K562 (cell line): ENCODE measurements around the gene LMNB1. TPM values are rescaled to one million over a fixed set of nuclear protein-coding genes. Genes with fewer than 3 reads are reported as not detected.

ENCODE experiments used
- ATAC-seq: fragments of 200-7000 bp; cut with Tn5 transposase; 3 replicates; pipeline ENCODE4 v1.9.1; 2020; ENCODE audit warnings: moderate library complexity
- BruUV-seq: library from RNA; stranded (reverse); fragments of 400-500 nt; replicated peaks from 2 replicates; lab custom pipeline; 2021; lab: Mats Ljungman, UMichigan
- CTCF ChIA-PET: fragments of 300-600 bp; formaldehyde crosslinking; extraction: SDS; loops from one replicate; lab custom pipeline; 2021; ENCODE audit warnings: low intra/inter-chr PET ratio; lab: Yijun Ruan, JAX
- POLR2A ChIA-PET: fragments of 300-600, 350-650 bp; sonication (Branson Sonifier 250); formaldehyde crosslinking; extraction: SDS; loops from one replicate; lab custom pipeline; 2021; ENCODE audit warnings: antibody characterized with exemption, inconsistent platforms; lab: Yijun Ruan, JAX
- DNase-seq, 4 experiments: peaks; one replicate each; pipeline versions ENCODE4 v3.0.0 to v3.0.0-alpha.2; 2011 to 2018; ENCODE audit warnings: low spot score in 3 of 4, mixed read lengths in 3 of 4; ENCODE audit errors: extremely low read depth in 1 of 4
- FAIRE-seq: peaks from 2 replicates; lab custom pipeline; 2011; peaks lifted over from hg19 to GRCh38; lab: Jason Lieb, UNC
- H2AFZ ChIP-seq: 2 replicates; pipeline ENCODE4 v1.6.0; 2011; ENCODE audit warnings: low read depth, low read length, control low read depth, inconsistent platforms
- H3K27ac ChIP-seq: fragments of 200-600 bp; 3 replicates; pipeline ENCODE4 v1.8.0; 2011; ENCODE audit warnings: low read depth, mild to moderate bottlenecking, control low read depth, inconsistent platforms, low read length, moderate library complexity, mixed read lengths; ENCODE audit errors: extremely low read depth
- H3K27me3 ChIP-seq, 2 experiments: fragments of 300-600 bp in 1 of 2; 2 replicates in 1 of 2; 3 replicates in 1 of 2; pipeline versions ENCODE4 v1.6.0 to v1.8.0; 2011; ENCODE audit warnings: inconsistent platforms in 2 of 2, low read length in 2 of 2, mild to moderate bottlenecking in 1 of 2, mixed read lengths in 1 of 2, moderate library complexity in 1 of 2; ENCODE audit not compliant: control insufficient read depth in 2 of 2, insufficient read depth in 2 of 2
- H3K36me3 ChIP-seq: fragments of 300-600 bp; 3 replicates; pipeline ENCODE4 v1.8.0; 2011; ENCODE audit warnings: mild to moderate bottlenecking, low read length, inconsistent platforms; ENCODE audit not compliant: control insufficient read depth, insufficient read depth
- H3K4me1 ChIP-seq, 2 experiments: fragments of 200-600 bp in 1 of 2; replicated peaks in 1 of 2; 2 replicates in 1 of 2; 3 replicates in 1 of 2; pipeline versions ENCODE4 v1.5.1 to v1.8.0; 2011; ENCODE audit warnings: inconsistent platforms in 2 of 2, low read length in 2 of 2, mild to moderate bottlenecking in 1 of 2, mixed read lengths in 1 of 2, moderate library complexity in 1 of 2; ENCODE audit not compliant: control insufficient read depth in 2 of 2, insufficient read depth in 2 of 2
- H3K4me2 ChIP-seq: 2 replicates; pipeline ENCODE4 v1.6.1; 2011; ENCODE audit warnings: low read length, control low read depth, inconsistent platforms, mixed read lengths; ENCODE audit not compliant: insufficient read depth
- H3K4me3 ChIP-seq: fragments of 200-600 bp; sonication (generic), shearing (Covaris generic); 2 replicates; pipeline ENCODE4 v1.5.1; 2016; ENCODE audit warnings: control low read depth, inconsistent platforms
- H3K79me2 ChIP-seq: fragments of 200-600 bp; 3 replicates; pipeline ENCODE4 v1.8.0; 2011; ENCODE audit warnings: low read length, inconsistent platforms; ENCODE audit not compliant: control insufficient read depth, insufficient read depth
- H3K9ac ChIP-seq, 2 experiments: 2 replicates each; pipeline versions ENCODE4 v1.6.0 to v1.6.1; 2011; ENCODE audit warnings: low read depth in 2 of 2, low read length in 2 of 2, control low read depth in 1 of 2, inconsistent platforms in 1 of 2, mild to moderate bottlenecking in 1 of 2, mixed read lengths in 1 of 2; ENCODE audit not compliant: insufficient read depth in 1 of 2
- H3K9me1 ChIP-seq: one replicate; pipeline ENCODE4 v1.6.0; 2011; ENCODE audit warnings: inconsistent platforms, mild to moderate bottlenecking, low read length, moderate library complexity; ENCODE audit not compliant: control insufficient read depth, insufficient read depth
- H3K9me3 ChIP-seq: replicated peaks from 2 replicates; pipeline ENCODE4 v1.5.1; 2011; ENCODE audit warnings: low read depth, low read length, inconsistent platforms; ENCODE audit not compliant: control insufficient read depth, insufficient read depth
- H4K20me1 ChIP-seq: replicated peaks from 2 replicates; pipeline ENCODE4 v1.6.1; 2011; ENCODE audit warnings: low read length, inconsistent platforms, mixed read lengths; ENCODE audit not compliant: control insufficient read depth, insufficient read depth
- CREB1 ChIP-seq, 2 experiments: sonication (generic) in 1 of 2; formaldehyde crosslinking in 1 of 2; IDR thresholded peaks; 2 replicates each; pipeline versions ENCODE4 v1.6.1 to v1.8.0; 2012 to 2022; ENCODE audit warnings: inconsistent platforms in 1 of 2, mild to moderate bottlenecking in 1 of 2, missing genetic modification reagents in 1 of 2, moderate library complexity in 1 of 2
- GABPA ChIP-seq: fragments of 200-800 bp; sonication (Bioruptor generic); conservative IDR thresholded peaks from 2 replicates; pipeline ENCODE4 v1.6.1; 2016; ENCODE audit warnings: low read depth, missing genetic modification characterization, missing compliant biosample characterization
- ILK ChIP-seq: fragments of 450-650 bp; IDR thresholded peaks from 2 replicates; pipeline ENCODE4 v1.6.1; 2016; ENCODE audit warnings: missing genetic modification characterization, low read depth, mild to moderate bottlenecking, missing compliant biosample characterization, moderate library complexity, borderline replicate concordance
- KAT7 ChIP-seq: sonication (generic); formaldehyde crosslinking; IDR thresholded peaks from 2 replicates; pipeline ENCODE4 v1.8.0; 2022; ENCODE audit warnings: missing genetic modification reagents, mild to moderate bottlenecking, borderline replicate concordance
- MAFG ChIP-seq: fragments of 450-650 bp; conservative IDR thresholded peaks from 2 replicates; pipeline ENCODE4 v1.6.1; 2016; ENCODE audit warnings: missing genetic modification characterization, missing compliant biosample characterization
- MTA1 ChIP-seq: fragments of 450-650 bp; IDR thresholded peaks from 2 replicates; pipeline ENCODE4 v1.6.1; 2017; ENCODE audit warnings: borderline replicate concordance
- NFE2 ChIP-seq: IDR thresholded peaks from 2 replicates; pipeline ENCODE4 v1.6.1; 2014; ENCODE audit warnings: antibody characterized with exemption, low read depth
- RBM25 ChIP-seq: fragments of 200-400 bp; formaldehyde crosslinking; IDR thresholded peaks from 2 replicates; pipeline ENCODE4 v1.6.1; 2018; ENCODE audit warnings: low read length, low read depth, moderate library complexity; ENCODE audit not compliant: severe bottlenecking
- SMC3 ChIP-seq: conservative IDR thresholded peaks from 2 replicates; pipeline ENCODE4 v1.6.1; 2011; ENCODE audit warnings: low read depth, low read length, improper control_type of control experiment; ENCODE audit not compliant: insufficient read depth
- STAT5A ChIP-seq: IDR thresholded peaks from 2 replicates; pipeline ENCODE4 v1.6.1; 2012; ENCODE audit warnings: low read length, inconsistent platforms, borderline replicate concordance
- TSC22D4 ChIP-seq: fragments of 450-650 bp; IDR thresholded peaks from 2 replicates; pipeline ENCODE4 v1.6.1; 2016; ENCODE audit warnings: missing genetic modification characterization, missing biosample characterization, control low read depth
- ZFP36 ChIP-seq: fragments of 150-350 bp; IDR thresholded peaks from 2 replicates; pipeline ENCODE4 v1.6.1; 2018; ENCODE audit warnings: low read length, low read depth; ENCODE audit not compliant: partially characterized antibody
- ZFP91 ChIP-seq: sonication (generic); formaldehyde crosslinking; IDR thresholded peaks from 2 replicates; pipeline ENCODE4 v1.8.0; 2022; ENCODE audit warnings: mild to moderate bottlenecking, missing genetic modification reagents
- ZNF311 ChIP-seq: fragments of 250-450 bp; sonication (Bioruptor Pico); IDR thresholded peaks from 2 replicates; pipeline ENCODE4 v1.4.0; 2020; ENCODE audit warnings: mild to moderate bottlenecking, moderate library complexity
- ZNF511 ChIP-seq: sonication (generic); formaldehyde crosslinking; IDR thresholded peaks from 2 replicates; pipeline ENCODE4 v1.8.0; 2022; ENCODE audit warnings: mild to moderate bottlenecking, missing genetic modification reagents
- WGBS: fragments of 100-300 bp; shearing (Covaris generic); methylation state at CpG from one replicate; pipeline ENCODE4 v1.1.6; 2016; ENCODE audit warnings: low coverage, mixed read lengths; ENCODE audit not compliant: insufficient coverage; ENCODE audit errors: missing lambda C conversion rate; 5-methylcytosine and 5-hydroxymethylcytosine counted together
- in situ Hi-C: fragments of 300-500 bp; cut with MboI; formaldehyde crosslinking; loops from 4 replicates; pipeline ENCODE4 v1.15.0; 2018; ENCODE audit warnings: inconsistent platforms, mixed read lengths
- intact Hi-C: fragments of 100-400 bp; cut with micrococcal nuclease; formaldehyde crosslinking; loops from 2 replicates; pipeline ENCODE4 v1.14.2; 2022
- polyA plus RNA-seq, 8 experiments: library from polyadenylated mRNA; depleted of rRNA in 4 of 8; stranded (reverse) in 5 of 8; unstranded in 3 of 8; fragments of >200 nt; fragmentation: Nextera tagmentation in 2 of 8; fragmentation: Illumina TruSeq in 1 of 8; extraction: Ambion mirVana in 2 of 8; extraction: Trizol in 1 of 8; gene quantifications; 2 replicates each; pipeline versions ENCODE4 v1.2.1 to v1.2.3, GENCODE V29; 2011 to 2014; ENCODE audit warnings: inconsistent platforms in 1 of 8, missing spikeins in 1 of 8
- total RNA-seq, 7 experiments: library from RNA; depleted of rRNA in 6 of 7; stranded (reverse); fragments of >200 nt in 6 of 7; fragmentation: Illumina TruSeq in 2 of 7; extraction: Trizol in 2 of 7; gene quantifications; 2 replicates each; pipeline versions ENCODE4 v1.2.1 to v1.2.3, GENCODE V29; 2011 to 2021; ENCODE audit warnings: low replicate concordance in 1 of 7

Gene LMNB1
- total and polyA plus RNA-seq, 9 of the 15 experiments (the other 6 are each of a cell fraction or from before 2014, with no cell fraction given): 2.8 to 190 (median 131) TPM

GRCh38 chr5:126830061-126830460 is 53.1 kb downstream of the LMNB1 start:
- Histone ChIP-seq H4K20me1 (no peaks in the 10 kb centered on the region), H3K27me3 (no peaks in the 10 kb centered on the region), H3K4me3 (no peak overlapping the region), H3K9me3 (no peaks in the 10 kb centered on the region), H3K79me2 (no peaks in the 10 kb centered on the region), H3K9me1 (no peaks in the 10 kb centered on the region), H3K27ac (no peak overlapping the region), H3K4me2 (no peak overlapping the region), H3K36me3 (peaks cover 99% of the 10 kb centered on the region), H3K9ac (no peak overlapping the region), H3K4me1 (no peaks in the 10 kb centered on the region), H2AFZ (no peak overlapping the region)
- POLR2A ChIA-PET: interaction anchor here (1.0 kb wide), 1 partner anchor 198 kb away, joined by 5 read pairs; no protein-coding TSS in a partner anchor
- intact Hi-C loops: no loop called here
- in situ Hi-C loops: no loop called here
- CTCF ChIA-PET: no interaction called here
- no peak for DNase-seq
- 97% methylated on average over 5 of the region's 5 CpGs for WGBS
- TF ChIP-seq CREB1 (IDR thresholded peaks at IDR 0.05) (no peak), CREB1 (CRISPR knock-in tag; IDR thresholded peaks at IDR 0.05) (no peak), TSC22D4 (no peak), RBM25 (no peak)
- no TSS peak for BruUV-seq
- ATAC-seq: no peak
- FAIRE-seq: peak; percentile 42

- no peaks in the 10 kb centered on the region for H3K79me2 ChIP-seq
- TF ChIP-seq SMC3 (no peak), ZFP36 (no peak), MAFG (tag) (peak; percentile 97), ILK (tag) (no peak), NFE2 (no peak), GABPA (tag) (no peak), ZNF311 (no peak), ZFP91 (no peak), KAT7 (no peak), ZNF511 (CRISPR knock-in tag) (no peak), MTA1 (no peak), STAT5A (no peak)
Observed at GRCh38 chr5:126831156-126831555, 54.2 kb downstream of the LMNB1 start.

More at GRCh38 chr5:126831156-126831555, 54.2 kb downstream of the LMNB1 start:
- H2AFZ ChIP-seq: no peak overlapping the region
- peaks cover 99% of the 10 kb centered on the region for H3K36me3 ChIP-seq
- no peak overlapping the region for H3K27ac ChIP-seq
- ATAC-seq: no peak
- no peak overlapping the region for H3K4me2 ChIP-seq
- ChIA-PET POLR2A (interaction anchor here (0.6 to 1.1 kb wide), 3 partner anchors 9 to 197 kb away, joined by 3 to 5 read pairs (median 3); no protein-coding TSS in a partner anchor), CTCF (interaction anchor here (0.6 kb wide), 1 partner anchor 27 kb away, joined by 3 read pairs; no protein-coding TSS in a partner anchor)
- no peak for DNase-seq
- H3K9me1 ChIP-seq: no peaks in the 10 kb centered on the region
- no peak overlapping the region for H3K9ac ChIP-seq
- no TSS peak for BruUV-seq
- no peaks in the 10 kb centered on the region for H4K20me1 ChIP-seq
- in situ Hi-C loops (no loop called here), intact Hi-C loops (no loop called here)
- 88% methylated on average over 1 of the region's 1 CpG for WGBS
- no peak overlapping the region for H3K4me3 ChIP-seq
- H3K4me1 ChIP-seq: no peaks in the 10 kb centered on the region
- H3K27me3 ChIP-seq: no peaks in the 10 kb centered on the region
- FAIRE-seq: peak; percentile 64
- no peaks in the 10 kb centered on the region for H3K9me3 ChIP-seq
